Measurements from ENCODE around the gene LHFPL6. TPM values are rescaled to one million over a fixed set of nuclear protein-coding genes. Genes with fewer than 3 reads are reported as not detected.
A peak's percentile ranks its signal among the peaks of the same experiment; 100 is the strongest.

Gene LHFPL6
- total RNA-seq, 1 experiment from 2014 or later = 37.2 TPM

GRCh38 chr13:39311619-39312018, 291.4 kb downstream of the LHFPL6 start:
- DNase-seq (ENCODE audit: low read depth) = peak; percentile 54

GRCh38 chr13:39310961-39311360, 292.0 kb downstream of the LHFPL6 start:
- DNase-seq (ENCODE audit: low read depth) = no peak

- no peak for DNase-seq (ENCODE audit: low read depth)
These were observed 296.1 kb downstream of the LHFPL6 start for GRCh38 chr13:39306639-39307589.

GRCh38 chr13:39302820-39303219, 300.2 kb downstream of the LHFPL6 start:
- no peak for DNase-seq (ENCODE audit: low read depth)

- DNase-seq (ENCODE audit: low read depth) = no peak
These were observed 304.0 kb downstream of the LHFPL6 start for GRCh38 chr13:39298951-39299350.

GRCh38 chr13:39297664-39298171, 305.3 kb downstream of the LHFPL6 start:
- no peak for DNase-seq (ENCODE audit: low read depth)

- no peak for DNase-seq (ENCODE audit: low read depth)
These were observed 306.0 kb downstream of the LHFPL6 start for GRCh38 chr13:39297023-39297422.

GRCh38 chr13:39296193-39296592, 306.8 kb downstream of the LHFPL6 start:
- DNase-seq (ENCODE audit: low read depth) = no peak

Other genes starting within 250 kb of the LHFPL6 start
- gene COG6, start 52.5 kb upstream of the LHFPL6 start, total RNA-seq (2014; rRNA removed) = 29.5 and 32.2 TPM in 2 replicates